ENCODE measurements around the gene WNT2.
"Not testable (repeated sequence)": the region's sequence is repeated elsewhere in the genome, so short reads cannot be mapped to it uniquely, and the experiment has no call there.

WNT2 gene

GRCh38 chr7:117262546-117262945 lies 60.3 kb downstream of the WNT2 start:
- no peak for DNase-seq (ENCODE audit: low read depth)

- no peak for DNase-seq (ENCODE audit: low read depth)
Measured at GRCh38 chr7:117259615-117260014, 63.2 kb downstream of the WNT2 start.

DNA sequence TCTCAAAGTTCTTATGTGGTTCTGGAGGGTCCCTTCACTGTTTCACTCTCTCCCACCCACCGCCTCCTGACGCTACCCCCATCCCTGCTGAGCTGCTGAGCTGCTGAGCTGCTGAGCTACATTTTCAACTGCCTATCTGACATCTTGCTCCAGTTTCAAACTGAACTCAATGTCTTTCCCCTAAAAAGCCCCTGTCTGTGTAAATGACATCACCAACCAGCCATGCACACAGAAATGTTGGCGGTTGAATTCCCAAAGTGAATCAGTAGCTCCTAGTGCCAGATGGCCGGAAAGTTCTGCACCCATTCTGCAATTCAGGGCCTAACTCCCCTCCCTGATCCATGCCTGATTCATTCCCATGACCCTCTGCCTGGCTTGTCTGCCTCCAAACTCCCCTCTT lies 71.2 kb downstream of the WNT2 start:
- no peak for DNase-seq (ENCODE audit: low read depth)

- DNase-seq (ENCODE audit: low read depth) = no peak
Measured at GRCh38 chr7:117250801-117251200, 72.1 kb downstream of the WNT2 start.

DNA sequence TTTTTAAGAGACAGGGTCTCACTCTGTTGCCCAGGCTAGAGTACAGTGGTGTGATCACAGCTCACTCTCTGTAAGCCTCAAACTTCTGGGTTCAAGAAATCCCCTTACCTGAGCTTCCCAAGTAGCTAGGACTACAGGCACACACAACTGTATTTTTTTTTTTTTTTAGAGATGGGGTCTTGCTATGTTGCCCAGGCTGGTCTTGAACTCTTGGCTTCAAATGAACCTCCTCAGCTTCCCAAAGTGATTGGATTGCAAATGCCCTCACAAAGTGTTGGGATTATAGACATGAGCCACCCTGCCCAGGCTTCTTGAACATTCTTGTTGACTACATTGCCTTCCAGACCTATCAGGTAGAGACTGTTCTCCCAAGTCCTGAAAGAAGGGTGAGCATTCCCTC lies 72.6 kb downstream of the WNT2 start:
- DNase-seq (ENCODE audit: low read depth) = no peak

DNA sequence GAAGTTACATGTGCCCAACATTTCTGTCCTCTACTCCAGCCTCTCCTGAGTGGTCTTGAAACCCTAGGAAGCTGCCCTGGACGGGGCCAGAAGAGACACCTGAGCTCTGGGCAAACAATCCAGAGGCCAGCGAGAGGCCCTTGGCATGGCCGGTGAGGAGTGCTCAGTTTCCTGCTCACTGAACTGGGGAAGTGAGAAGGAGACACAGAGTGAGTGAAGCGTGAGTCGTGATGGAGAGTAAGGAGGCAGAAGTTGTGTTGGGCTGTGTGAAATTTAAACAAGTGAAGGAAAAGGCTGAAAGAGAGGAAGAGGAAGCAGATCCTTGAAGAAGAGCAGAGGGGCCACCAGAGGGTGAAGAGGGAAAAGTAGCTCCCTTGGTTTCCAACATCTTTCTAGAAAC lies 73.2 kb downstream of the WNT2 start:
- no peak for DNase-seq (ENCODE audit: low read depth)

DNA sequence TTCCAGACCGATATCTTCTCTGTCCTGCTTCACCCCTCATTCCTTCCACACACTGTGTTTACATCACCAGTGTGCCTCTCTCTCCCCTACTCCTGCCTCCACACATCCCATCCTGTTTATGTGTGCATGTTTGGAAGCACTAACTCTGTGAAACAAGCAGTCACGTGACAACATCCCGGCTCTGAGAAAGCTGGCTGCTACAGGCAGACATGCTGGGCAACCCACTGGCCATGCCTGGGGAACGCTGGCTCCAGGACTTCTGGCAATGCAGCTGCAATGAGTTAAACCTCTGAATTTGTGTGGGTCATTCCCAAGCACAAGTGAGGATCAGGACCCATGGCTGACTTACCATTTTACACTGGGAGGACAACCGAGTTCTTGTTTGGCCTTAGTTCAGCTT lies 74.0 kb downstream of the WNT2 start:
- DNase-seq (ENCODE audit: low read depth) = no peak

GRCh38 chr7:117247809-117248208 lies 75.0 kb downstream of the WNT2 start:
- no peak for DNase-seq (ENCODE audit: low read depth)

- not testable (repeated sequence) for DNase-seq (ENCODE audit: low read depth)
Measured at GRCh38 chr7:117245703-117246102, 77.2 kb downstream of the WNT2 start.

- DNase-seq (ENCODE audit: low read depth) = no peak
Measured at GRCh38 chr7:117243390-117243789, 79.5 kb downstream of the WNT2 start.

DNA sequence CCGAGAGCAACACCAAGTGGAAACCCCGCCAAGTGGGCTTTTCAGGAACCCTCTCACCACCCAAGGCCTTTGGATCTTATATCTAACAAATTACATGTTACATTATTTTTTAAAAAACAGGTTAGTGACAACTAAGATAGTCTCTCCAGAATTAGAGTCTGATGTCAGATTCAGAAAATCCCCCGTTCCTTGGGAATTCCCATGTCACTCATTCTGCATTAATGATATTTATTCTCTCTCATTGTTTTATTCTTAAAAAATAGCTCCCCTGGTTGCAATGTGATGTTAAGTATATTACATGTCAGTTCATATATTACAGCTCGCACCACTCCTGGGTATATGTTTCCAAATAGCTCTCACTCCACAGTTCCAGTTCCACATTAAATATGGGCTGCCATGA lies 81.8 kb downstream of the WNT2 start:
- DNase-seq (ENCODE audit: low read depth) = no peak

- no peak for DNase-seq (ENCODE audit: low read depth)
Measured at GRCh38 chr7:117238937-117239336, 83.9 kb downstream of the WNT2 start.

DNA sequence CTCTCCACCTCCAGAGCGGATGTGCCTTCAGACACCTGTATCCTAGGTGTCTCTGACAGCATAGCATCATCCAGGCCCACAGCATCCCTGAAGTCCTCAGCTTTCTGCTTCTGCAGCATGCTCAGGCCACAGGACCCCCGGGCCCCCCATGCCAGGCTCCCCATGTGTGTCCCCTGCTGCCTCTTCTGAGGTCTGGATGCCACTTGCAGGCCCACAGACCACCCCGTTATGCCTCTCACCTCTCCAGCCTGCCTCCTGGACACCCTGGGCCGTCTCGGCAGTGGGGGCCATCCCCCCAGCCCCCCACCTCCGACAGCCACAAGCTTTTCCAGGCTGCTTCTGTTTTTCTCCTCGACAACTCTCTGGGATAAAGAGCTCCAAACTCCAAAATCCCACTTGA lies 84.4 kb downstream of the WNT2 start:
- no peak for DNase-seq (ENCODE audit: low read depth)

- no peak for DNase-seq (ENCODE audit: low read depth)
Measured at GRCh38 chr7:117237646-117238045, 85.2 kb downstream of the WNT2 start.

- DNase-seq (ENCODE audit: low read depth) = no peak
Measured at GRCh38 chr7:117231047-117231359, 91.9 kb downstream of the WNT2 start.

- no peak for DNase-seq (ENCODE audit: low read depth)
Measured at GRCh38 chr7:117230276-117231046, 92.4 kb downstream of the WNT2 start.

GRCh38 chr7:117229350-117229749 lies 93.5 kb downstream of the WNT2 start:
- no peak for DNase-seq (ENCODE audit: low read depth)

DNA sequence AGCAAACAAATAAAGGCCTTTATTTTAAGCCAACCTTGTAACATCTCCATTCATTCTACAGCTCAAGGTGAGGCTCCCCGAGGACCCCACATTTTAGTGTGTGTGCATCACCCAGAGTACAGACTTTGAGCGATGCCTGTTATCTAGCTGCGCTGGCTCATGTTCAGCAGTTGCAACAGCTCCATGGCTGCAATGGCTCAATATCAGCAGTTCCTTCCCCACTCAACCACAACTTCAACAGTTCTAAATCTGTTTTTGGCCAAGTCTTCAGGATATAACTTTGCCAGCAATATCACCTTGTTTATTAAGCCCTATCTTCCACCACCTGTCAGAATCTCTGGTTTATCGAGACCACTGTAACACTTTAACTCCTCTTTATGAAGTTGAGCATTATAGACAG lies 95.8 kb downstream of the WNT2 start:
- DNase-seq (ENCODE audit: low read depth) = no peak

GRCh38 chr7:117225536-117225935 lies 97.3 kb downstream of the WNT2 start:
- DNase-seq (ENCODE audit: low read depth) = no peak
